IPS-18c (cell line): ENCODE measurements around the gene CDK15.

Experiments used
- H3K4me3 ChIP-seq: 2 replicates; pipeline ENCODE4 v1.7.0; 2013; ENCODE audit warnings: low read depth, mild to moderate bottlenecking, low read length, moderate library complexity; ENCODE audit not compliant: insufficient read depth
- H3K9me3 ChIP-seq: one replicate; pipeline ENCODE4 v1.6.1; 2013; ENCODE audit warnings: mild to moderate bottlenecking, low read length, moderate library complexity; ENCODE audit not compliant: control insufficient read depth, insufficient read depth

The CDK15 gene

DNA sequence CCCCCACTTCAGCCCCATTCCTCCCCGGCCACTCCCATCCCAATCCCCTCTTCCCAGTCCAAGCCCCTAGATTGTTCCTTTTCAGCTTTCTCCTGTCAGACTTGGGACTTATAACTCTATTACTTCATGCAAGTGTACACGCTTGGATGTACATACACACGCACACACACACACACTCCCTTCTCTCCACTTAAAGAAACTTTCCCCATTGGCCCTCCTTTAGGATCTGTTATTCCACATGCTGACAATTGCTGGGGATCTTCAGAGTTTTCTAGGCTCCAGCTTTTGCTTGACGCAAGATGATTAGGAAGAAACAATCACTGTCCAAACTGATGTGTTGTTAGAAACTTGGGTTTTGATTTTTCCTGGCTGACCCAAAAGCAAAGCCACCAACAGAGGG lies 75.4 kb downstream of the CDK15 start:
- H3K4me3 ChIP-seq = no peak overlapping the region
- no peaks in the 10 kb centered on the region for H3K9me3 ChIP-seq

DNA sequence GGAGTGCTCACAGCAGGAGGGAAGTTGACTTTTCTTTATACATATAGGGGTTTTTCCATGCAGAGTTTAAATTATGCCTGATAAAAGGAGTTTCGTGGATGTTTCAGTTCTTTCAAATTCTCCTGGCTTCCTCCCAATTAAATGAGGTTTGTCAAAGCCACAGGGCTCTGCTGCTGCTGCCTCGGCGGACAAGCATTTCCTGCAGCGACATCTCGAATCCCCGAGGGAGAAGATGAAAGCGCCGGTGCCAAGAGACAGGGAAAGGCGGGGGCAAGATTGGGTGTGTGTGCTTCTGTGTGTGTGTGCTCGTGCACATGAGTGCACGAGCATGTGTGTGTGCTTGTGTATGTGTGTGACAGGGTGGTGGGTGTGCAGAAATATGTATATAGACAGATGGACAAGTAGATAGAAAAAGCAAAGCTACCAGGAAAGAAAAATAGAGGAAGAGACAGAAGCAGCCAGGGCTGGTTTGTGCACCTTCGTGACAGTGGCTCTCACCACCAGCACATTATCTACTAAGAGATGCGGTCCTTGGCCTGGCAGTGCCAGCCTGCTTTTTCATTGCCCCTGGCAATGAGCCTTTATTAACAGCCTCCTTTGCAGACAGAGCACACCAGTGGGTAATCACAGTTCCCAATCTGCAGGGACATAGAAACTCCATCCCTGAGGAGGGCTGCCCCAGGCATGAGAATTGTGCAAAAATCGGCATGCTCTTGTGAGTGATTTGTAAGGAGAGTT lies 76.2 kb downstream of the CDK15 start:
- H3K4me3 ChIP-seq = no peak overlapping the region
- no peaks in the 10 kb centered on the region for H3K9me3 ChIP-seq

DNA sequence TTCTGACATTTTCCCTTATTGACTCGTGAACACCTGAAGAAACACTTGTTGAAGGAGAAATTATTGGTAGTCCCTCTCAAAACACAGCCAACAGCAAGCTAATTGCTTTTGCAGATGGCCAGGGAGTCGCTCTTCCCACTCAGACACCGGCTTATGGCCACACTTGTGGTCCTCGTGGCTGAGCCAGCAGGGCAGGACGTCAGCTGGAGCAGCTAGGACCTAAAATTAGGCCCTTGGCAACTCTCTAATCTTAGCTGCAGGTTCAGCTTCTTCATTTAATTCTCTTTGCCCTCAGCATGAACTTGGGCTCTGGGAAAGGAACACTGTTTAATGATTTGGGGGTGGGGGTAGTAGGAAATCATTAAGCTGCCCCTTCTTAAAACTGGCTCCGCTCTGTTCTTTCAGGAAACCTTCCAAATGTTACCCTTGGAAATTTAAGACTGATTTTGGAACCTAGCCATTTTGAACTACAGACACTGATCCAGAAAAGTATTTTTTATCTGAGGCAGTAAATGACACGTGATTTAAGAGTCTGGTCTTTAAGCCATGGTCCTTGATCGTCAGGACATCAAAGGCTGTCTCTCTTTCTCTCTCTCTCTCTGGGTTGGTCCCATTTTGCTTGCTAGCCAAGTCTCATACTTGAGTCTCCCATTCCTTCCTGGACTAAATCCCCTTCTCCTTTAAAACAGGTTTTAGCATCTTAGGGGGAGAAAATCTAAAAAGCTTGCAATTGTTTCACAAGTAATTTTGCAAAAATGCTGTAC lies 77.5 kb downstream of the CDK15 start:
- Histone ChIP-seq H3K9me3 (no peaks in the 10 kb centered on the region), H3K4me3 (no peak overlapping the region)

DNA sequence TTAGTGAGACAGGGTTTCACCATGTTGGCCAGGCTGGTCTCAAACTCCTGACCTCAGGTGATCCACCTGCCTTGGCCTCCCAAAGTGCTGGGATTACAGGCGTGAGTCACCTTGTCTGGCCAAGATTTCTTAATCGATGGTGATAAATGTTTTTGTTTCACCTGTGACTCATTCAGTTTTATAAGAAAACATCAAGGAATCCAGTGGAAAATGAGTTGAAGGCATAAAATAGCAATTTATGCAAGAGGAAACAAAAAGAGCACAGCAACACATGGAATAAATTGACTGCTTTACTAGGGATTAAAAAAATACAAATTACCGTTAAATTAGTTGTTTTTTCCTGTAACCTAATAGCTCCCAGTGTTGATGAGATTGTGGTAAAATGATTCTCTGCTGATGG lies 80.2 kb downstream of the CDK15 start:
- Histone ChIP-seq H3K9me3 (no peaks in the 10 kb centered on the region), H3K4me3 (no peak overlapping the region)

DNA sequence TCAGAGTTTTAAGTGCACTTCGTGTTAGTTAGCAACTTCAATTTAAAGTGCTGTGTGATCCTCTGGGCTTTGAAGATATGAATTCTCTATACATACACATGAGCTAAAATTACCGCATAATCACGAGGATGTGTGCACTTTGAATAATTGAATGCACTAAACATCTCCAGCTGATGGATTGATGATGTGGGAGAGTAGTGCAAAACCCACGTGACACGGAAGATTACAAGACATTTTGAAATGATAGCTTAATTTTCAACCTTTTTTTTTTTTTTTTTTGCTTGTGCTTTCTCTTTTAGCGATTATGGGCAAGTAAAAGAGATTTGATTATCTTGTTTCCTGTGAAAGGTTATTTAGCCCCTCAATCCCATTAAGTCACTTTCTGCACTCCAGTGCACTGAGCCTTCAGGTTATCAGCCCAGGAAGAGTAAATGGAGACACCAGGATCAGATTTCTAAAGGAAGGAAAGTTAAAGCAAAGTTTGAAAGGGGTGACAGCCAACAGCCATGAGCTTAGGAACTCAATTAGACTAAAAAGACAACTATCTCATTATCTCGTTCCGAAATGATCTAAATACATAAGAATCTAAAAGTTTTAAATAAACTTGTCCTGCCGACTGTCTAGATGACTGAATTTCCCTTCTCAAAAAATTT lies 81.6 kb downstream of the CDK15 start:
- no peak overlapping the region for H3K4me3 ChIP-seq
- H3K9me3 ChIP-seq = no peaks in the 10 kb centered on the region

DNA sequence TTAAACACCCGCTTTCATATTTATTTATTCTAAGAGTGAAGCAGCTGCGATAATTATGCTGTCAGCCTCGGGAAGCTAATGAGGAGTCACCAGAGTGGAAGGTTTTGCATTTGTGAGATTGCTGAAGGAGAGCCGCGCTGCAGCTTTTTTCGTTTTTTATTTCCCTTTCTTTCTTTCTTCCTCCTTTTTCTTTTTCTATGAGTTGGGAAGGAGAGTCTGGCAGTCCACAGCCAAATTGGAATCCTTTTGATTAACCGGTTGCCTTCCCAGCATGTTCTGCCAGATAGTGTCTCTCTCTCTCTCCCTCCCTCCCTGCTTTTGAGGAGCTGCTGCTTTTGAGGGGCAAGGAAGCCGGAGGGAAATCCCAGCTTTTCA lies 82.1 kb downstream of the CDK15 start:
- no peak overlapping the region for H3K4me3 ChIP-seq

DNA sequence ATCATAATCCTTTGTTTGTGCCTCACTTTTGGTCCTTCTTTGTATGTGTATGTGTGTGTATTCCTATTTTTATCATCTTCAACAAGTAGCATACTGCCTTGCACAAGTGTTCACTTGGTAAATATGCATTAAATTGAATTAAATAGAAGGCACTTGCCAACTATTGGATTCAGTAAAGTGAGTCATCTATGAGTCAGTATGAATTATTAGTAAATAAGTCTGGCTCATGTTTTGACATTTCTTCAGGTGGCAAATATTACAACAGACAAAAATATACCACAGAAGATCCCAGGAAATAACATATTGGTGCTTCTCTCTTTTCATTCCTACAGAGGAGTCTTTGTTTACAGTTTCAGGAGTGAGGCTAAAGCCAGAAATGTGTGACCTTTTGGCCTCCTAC lies 84.1 kb downstream of the CDK15 start:
- H3K9me3 ChIP-seq = no peaks in the 10 kb centered on the region
- no peak overlapping the region for H3K4me3 ChIP-seq

More for the DNA sequence above, 82.1 kb downstream of the CDK15 start:
- H3K9me3 ChIP-seq = no peaks in the 10 kb centered on the region

DNA sequence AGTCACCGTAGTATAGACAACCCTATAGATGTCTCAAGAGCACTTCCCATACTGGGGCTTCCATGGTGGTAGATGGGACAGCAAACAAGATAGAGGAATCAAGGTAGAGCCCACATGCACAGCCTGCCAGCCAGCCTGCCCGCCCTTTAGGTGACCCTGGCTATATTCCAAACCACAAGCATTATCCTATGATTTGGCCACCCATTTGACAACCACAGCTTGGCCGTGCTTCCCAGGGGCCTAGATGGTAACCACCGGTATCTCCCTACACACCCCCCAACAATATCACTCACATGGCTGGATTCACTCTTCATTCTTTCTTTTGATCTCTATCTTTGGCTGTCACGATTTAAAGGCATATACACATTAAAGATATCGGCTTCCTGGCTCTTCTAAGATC lies 85.3 kb downstream of the CDK15 start:
- no peak overlapping the region for H3K4me3 ChIP-seq
- no peaks in the 10 kb centered on the region for H3K9me3 ChIP-seq

DNA sequence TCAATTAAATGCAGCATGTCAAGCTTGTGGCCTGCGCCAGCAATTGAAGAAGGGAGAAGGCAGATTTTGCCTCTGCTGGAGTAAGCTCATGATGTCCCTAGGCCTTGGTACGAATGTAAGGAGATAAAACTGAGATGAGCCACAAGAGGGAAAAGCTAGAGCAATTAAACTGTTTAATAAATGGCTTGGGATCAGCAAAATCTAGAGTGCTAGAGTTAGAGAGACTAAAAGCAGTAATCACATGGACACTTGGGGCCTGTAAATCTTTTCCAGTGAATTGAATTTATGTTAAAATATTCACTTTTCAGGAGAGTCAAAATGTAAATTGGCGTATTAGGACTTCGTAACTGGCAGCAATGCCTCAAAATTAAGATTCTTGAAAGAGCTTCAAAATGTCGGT lies 86.2 kb downstream of the CDK15 start:
- Histone ChIP-seq H3K4me3 (no peak overlapping the region), H3K9me3 (no peaks in the 10 kb centered on the region)

DNA sequence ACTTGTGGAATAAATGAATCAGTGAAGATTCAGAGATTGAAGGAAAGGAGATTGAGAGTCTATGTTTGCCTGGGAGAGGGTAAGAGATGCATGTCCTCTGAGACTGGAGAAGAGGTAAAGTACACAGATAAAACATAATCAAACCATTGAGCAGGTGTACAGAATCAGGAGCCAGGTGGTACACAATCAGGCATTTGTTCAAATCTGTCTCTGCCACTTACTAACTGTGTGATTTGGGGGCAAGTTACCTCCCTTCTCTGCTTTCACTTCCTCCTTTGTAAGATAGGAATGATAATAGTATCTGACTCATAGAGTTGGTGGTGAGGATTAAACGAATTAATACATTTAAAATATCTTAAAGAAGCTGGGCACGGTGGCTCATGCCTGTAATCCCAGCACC lies 94.0 kb downstream of the CDK15 start:
- Histone ChIP-seq H3K4me3 (no peak overlapping the region), H3K9me3 (no peaks in the 10 kb centered on the region)

DNA sequence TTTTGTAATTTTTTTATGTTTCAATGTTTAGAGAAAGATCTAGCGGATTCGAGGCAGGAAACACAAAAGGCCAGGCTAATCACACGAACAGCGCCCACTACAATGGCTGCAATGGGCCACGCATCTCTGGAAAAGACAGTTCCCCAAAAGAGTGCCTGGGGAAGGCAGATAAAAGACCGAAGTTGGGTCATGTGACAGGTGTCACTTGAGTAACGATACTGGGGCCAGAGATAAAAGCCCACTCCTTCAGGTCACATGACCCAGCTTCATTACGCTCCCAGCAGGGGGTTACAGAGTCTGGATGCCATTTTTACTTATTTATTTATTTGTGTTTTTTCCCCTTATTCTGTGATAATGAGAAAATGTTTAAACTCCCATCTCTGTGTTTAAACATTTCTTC lies 95.4 kb downstream of the CDK15 start:
- Histone ChIP-seq H3K9me3 (no peaks in the 10 kb centered on the region), H3K4me3 (no peak overlapping the region)

DNA sequence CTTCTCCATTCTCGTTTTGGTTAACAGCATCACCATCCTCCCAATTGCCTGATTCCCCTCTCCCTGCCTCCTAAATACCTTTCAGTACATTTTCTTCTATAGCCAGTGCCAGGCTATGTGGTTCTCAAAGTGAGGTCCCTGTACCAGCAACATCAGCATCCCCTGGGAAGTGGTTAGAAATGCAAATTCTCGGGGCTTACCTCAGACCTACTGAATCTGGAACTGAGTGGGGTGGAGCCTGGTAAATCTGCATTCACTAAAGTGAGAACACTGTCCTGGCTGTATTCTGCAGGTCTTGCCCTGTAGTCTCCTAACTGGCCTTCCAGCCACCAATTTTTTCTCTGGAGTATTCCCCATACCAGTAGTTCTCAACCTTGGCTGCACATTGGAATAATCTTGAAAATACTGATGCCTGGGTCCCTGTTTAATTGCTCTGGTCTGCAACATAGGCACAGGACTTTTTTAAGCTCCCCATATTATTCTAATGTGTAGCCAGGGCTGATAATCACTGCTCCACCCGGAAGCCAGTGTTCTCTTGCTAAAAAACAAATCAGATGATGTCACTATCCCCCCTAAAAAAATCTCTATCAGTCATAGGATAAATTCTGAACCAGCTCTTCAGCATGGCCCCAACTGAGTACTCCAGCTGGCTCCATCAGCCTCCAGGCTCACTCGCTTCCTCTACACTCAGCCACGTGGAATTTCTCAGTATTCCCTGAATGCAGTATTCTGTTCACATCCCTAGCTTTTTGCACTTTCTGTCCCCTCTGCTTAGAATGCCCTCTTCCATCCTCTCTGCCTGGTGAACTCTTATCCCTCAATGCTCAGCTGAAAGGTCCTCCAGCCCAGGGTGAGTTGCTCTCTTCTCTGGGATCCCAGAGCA lies 98.4 kb downstream of the CDK15 start:
- Histone ChIP-seq H3K9me3 (no peaks in the 10 kb centered on the region), H3K4me3 (no peak overlapping the region)

DNA sequence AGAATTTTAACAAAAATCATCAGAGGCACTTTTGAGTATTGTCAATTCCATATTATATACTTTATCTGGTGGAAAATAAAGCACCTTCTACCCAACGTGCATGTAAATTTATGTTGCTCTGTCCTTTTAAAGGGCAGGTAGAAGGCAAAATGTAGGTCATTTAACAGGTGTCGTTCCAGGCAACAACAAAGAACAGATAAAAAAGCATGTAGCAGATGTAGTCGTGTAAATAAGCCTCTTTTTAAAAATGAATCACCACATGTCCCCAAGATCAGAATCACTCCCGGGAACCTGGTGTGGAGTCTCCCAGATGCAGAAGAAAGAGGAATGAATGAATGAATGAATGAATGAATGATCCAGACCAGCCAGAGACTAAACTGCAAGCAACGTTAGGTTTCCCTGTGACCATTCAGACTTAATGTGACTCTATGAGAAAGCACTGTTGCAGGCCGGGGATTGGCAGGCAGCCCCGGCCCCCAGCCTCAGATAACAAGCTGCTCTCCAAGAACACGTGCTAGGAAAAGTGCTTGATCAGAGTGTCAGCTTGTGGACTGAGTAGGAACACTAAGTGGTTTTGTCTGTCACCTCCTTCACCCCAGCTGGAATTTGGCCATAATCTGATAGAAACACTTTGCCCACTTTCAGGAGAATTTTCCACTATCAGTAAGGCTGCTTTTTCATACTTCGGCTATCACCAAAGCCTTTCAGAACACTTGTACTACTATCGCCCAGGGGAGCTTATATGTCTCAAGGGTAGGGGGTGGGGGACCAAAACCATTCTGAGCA lies 100.6 kb downstream of the CDK15 start:
- Histone ChIP-seq H3K9me3 (peaks cover under 1% of the 10 kb centered on the region), H3K4me3 (no peak overlapping the region)

DNA sequence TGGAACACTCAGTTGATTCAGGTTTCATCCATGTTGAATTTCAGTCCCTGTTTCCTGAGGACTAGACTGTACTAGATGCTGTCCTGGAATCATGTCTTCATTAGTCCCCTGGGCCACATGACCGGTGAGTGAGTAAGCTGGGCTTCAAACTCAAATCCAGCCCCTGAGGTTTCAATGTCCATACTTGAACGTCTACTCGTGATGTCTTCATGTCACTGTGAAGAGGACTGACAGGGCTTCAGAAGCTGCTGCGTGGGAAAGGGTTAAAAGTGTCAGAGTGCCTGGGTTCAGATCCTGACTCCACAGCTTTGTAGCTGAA lies 101.2 kb downstream of the CDK15 start:
- Histone ChIP-seq H3K4me3 (no peak overlapping the region), H3K9me3 (peaks cover 2% of the 10 kb centered on the region)

DNA sequence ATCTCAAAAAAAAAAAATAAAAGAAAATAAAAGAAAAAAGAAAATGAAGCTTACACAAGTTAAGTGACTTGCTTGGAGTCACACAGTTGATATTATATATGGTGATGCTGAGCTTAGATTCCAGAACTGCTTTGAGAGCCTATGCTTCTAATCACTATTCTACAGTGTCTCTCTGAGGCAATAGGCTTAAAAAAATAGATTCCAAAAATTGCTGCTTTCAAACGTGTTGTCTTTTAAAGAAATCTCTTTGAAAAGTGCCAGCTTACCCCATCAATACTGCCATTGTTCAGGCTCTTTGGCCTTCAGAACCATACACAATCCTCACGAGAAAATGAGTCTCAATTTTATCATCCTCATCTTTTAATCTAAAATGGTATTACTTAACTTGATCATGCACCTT lies 102.6 kb downstream of the CDK15 start:
- no peak overlapping the region for H3K4me3 ChIP-seq
- H3K9me3 ChIP-seq = peaks cover 2% of the 10 kb centered on the region

DNA sequence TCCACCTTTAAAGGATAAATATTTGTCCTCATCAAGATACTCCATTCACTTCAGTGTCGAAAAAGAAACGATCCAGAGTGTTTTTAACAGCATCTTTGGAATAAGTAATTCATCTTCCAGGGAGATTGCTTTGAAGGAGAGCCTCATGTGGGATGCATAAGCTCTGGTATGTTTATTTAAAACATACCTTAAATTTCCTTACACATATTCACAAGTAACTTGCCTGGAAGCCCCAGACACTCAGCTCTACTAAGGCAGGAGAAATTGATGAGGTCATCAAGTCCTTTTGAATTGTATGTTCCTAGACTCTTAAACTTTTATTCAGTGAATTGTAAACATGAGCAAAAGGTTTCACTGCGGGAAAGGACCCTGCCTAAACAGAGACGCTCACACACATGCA lies 103.0 kb downstream of the CDK15 start:
- peaks cover 2% of the 10 kb centered on the region for H3K9me3 ChIP-seq
- no peak overlapping the region for H3K4me3 ChIP-seq

DNA sequence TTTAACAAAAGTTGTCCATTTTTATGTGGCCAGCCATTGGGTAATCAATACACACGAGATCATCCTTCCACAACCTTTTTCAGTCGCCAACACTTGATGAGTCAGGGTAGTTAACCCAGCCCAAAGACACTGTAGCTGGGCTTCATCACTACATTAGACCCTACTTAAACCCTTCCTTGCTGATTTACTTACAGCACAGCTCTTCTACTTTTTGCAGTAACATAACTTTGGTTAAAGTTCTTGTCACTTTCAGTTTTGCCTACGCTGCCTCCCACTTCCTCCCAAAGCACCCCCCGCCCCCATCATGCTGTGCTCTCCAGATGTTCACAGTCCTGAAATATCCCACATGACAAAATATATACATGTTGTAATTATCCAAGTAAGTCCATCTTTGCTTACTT lies 103.6 kb downstream of the CDK15 start:
- H3K4me3 ChIP-seq = no peak overlapping the region

More for the DNA sequence above, 103.6 kb downstream of the CDK15 start:
- peaks cover 2% of the 10 kb centered on the region for H3K9me3 ChIP-seq
